K562 (cell line): ENCODE data around the gene GGA3.
"Not testable (repeated sequence)": the region's sequence is repeated elsewhere in the genome, so short reads cannot be mapped to it uniquely, and the experiment has no call there.

Experiments used
- BHLHE40 ChIP-seq: IDR thresholded peaks from 2 replicates; pipeline ENCODE4 v1.6.1; 2011; ENCODE audit warnings: low read length, improper control_type of control experiment
- CBX5 ChIP-seq: IDR thresholded peaks from 2 replicates; pipeline ENCODE4 v1.6.1; 2014; ENCODE audit warnings: low read depth, borderline replicate concordance
- CHD4 ChIP-seq: fragments of 200-600 bp; sonication (generic); IDR thresholded peaks from 3 replicates; pipeline ENCODE4 v1.6.1; 2012; ENCODE audit warnings: low read depth, mild to moderate bottlenecking, mixed read lengths, low read length, inconsistent platforms; ENCODE audit not compliant: insufficient read depth, insufficient replicate concordance, poor library complexity, severe bottlenecking
- EZH2 ChIP-seq: IDR thresholded peaks from 2 replicates; pipeline ENCODE4 v1.6.1; 2012; ENCODE audit warnings: low read depth, mild to moderate bottlenecking, inconsistent platforms, low read length, borderline replicate concordance
- RB1 ChIP-seq: fragments of 450-650 bp; IDR thresholded peaks from 2 replicates; pipeline ENCODE4 v1.6.1; 2017; ENCODE audit warnings: low read depth, mild to moderate bottlenecking
- ZBTB7A ChIP-seq: IDR thresholded peaks from 2 replicates; pipeline ENCODE4 v1.6.1; 2011; ENCODE audit warnings: low read depth, mild to moderate bottlenecking, low read length, moderate library complexity, borderline replicate concordance; ENCODE audit not compliant: control insufficient read depth
- ZNF324 ChIP-seq: fragments of 250-450 bp; sonication (Bioruptor Pico); IDR thresholded peaks from 2 replicates; pipeline ENCODE4 v1.4.0; 2020; ENCODE audit warnings: mild to moderate bottlenecking
- TF ChIP-seq, protein P1 (sequence below), 3 experiments: IDR thresholded peaks in 2 of 3; conservative IDR thresholded peaks in 1 of 3; 2 replicates each; pipeline ENCODE4 v1.5.1; 2011 to 2012; ENCODE audit warnings: low read length in 3 of 3, mild to moderate bottlenecking in 3 of 3, control low read depth in 2 of 3, improper control_type of control experiment in 1 of 3, inconsistent platforms in 1 of 3, low read depth in 1 of 3, mixed read lengths in 1 of 3, moderate library complexity in 1 of 3; ENCODE audit not compliant: insufficient read depth in 2 of 3
- TF ChIP-seq, protein P2 (sequence below): sonication (generic); formaldehyde crosslinking; IDR thresholded peaks from 2 replicates; pipeline ENCODE4 v1.8.0; 2022; ENCODE audit warnings: mild to moderate bottlenecking, missing genetic modification reagents
- TF ChIP-seq, protein P3 (sequence below): conservative IDR thresholded peaks from 2 replicates; pipeline ENCODE4 v1.6.1; 2011; ENCODE audit warnings: low read depth, mild to moderate bottlenecking, low read length; ENCODE audit not compliant: control insufficient read depth

DNA sequence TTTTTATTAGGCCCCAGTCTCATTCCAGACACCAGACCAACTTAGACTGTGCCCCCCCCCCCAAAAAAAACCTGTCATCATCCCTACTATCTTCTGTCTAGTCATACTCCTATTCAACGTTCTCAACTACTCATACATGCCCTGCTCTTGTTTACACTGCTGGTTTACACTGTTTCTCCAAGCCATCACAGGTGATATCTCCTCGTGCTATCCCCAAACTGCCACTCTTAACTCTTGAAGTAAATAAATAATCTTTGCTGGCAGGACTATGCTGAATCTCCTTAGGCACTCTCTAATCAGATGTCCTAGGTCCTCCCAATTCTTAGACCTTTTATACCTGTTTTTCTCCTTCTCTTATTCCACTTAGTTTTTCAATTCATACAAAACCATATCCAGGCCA, 4.2 kb downstream of the GGA3 start:
- not testable (repeated sequence) for TF ChIP-seq ZBTB7A, BHLHE40, CBX5, ZNF324, EZH2, CHD4, RB1
- TF ChIP-seq, protein P1, sequence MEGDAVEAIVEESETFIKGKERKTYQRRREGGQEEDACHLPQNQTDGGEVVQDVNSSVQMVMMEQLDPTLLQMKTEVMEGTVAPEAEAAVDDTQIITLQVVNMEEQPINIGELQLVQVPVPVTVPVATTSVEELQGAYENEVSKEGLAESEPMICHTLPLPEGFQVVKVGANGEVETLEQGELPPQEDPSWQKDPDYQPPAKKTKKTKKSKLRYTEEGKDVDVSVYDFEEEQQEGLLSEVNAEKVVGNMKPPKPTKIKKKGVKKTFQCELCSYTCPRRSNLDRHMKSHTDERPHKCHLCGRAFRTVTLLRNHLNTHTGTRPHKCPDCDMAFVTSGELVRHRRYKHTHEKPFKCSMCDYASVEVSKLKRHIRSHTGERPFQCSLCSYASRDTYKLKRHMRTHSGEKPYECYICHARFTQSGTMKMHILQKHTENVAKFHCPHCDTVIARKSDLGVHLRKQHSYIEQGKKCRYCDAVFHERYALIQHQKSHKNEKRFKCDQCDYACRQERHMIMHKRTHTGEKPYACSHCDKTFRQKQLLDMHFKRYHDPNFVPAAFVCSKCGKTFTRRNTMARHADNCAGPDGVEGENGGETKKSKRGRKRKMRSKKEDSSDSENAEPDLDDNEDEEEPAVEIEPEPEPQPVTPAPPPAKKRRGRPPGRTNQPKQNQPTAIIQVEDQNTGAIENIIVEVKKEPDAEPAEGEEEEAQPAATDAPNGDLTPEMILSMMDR (IDR thresholded peaks at IDR 0.05 in 2 of 3, conservative IDR thresholded peaks at IDR 0.05 in 1 of 3; ENCODE audit: insufficient read depth in 2 of 3, low read depth in 1 of 3, low read length in 3 of 3), result not testable (repeated sequence)
- TF ChIP-seq, protein P2, sequence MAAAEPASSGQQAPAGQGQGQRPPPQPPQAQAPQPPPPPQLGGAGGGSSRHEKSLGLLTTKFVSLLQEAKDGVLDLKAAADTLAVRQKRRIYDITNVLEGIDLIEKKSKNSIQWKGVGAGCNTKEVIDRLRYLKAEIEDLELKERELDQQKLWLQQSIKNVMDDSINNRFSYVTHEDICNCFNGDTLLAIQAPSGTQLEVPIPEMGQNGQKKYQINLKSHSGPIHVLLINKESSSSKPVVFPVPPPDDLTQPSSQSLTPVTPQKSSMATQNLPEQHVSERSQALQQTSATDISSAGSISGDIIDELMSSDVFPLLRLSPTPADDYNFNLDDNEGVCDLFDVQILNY (CRISPR knock-in tag), result not testable (repeated sequence)
- TF ChIP-seq, protein P3, sequence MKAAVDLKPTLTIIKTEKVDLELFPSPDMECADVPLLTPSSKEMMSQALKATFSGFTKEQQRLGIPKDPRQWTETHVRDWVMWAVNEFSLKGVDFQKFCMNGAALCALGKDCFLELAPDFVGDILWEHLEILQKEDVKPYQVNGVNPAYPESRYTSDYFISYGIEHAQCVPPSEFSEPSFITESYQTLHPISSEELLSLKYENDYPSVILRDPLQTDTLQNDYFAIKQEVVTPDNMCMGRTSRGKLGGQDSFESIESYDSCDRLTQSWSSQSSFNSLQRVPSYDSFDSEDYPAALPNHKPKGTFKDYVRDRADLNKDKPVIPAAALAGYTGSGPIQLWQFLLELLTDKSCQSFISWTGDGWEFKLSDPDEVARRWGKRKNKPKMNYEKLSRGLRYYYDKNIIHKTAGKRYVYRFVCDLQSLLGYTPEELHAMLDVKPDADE, result not testable (repeated sequence)
